Mammary epithelial cell (primary cell): ENCODE measurements around the gene ZNF805.

Experiments
- EZH2 ChIP-seq: IDR thresholded peaks from 2 replicates; pipeline ENCODE4 v1.6.1; 2012; ENCODE audit warnings: low read length, inconsistent platforms, borderline replicate concordance
- TF ChIP-seq, protein P1 (sequence below), 2 donors: IDR thresholded peaks in 1 of 2; conservative IDR thresholded peaks in 1 of 2; 2 replicates each; pipeline ENCODE4 v1.5.1; 2011 to 2012; ENCODE audit warnings: inconsistent platforms in 2 of 2, low read length in 2 of 2, mild to moderate bottlenecking in 2 of 2, control low read depth in 1 of 2, low read depth in 1 of 2; ENCODE audit not compliant: insufficient read depth in 1 of 2; ENCODE audit errors: extremely low read depth in 1 of 2

DNA sequence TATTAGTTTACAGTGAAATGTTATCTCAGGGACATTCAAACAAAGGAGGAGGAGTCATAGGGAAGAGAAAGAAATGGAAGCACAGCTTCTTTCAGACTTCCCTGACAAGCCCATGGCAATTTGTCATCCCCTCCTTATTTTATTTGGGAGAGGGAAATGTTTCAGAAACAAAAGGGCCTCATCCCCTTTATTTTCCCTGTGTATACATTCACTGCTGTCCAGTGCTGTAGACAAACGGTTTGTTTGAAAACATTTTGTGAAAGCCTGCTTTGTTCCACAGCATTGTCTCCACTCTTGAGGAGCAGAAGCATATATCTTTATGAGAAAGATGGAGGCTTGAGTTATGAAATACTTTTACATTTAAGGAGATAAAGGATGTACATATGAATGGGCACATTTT is 52.1 kb downstream of the ZNF805 start:
- TF ChIP-seq, protein P1, sequence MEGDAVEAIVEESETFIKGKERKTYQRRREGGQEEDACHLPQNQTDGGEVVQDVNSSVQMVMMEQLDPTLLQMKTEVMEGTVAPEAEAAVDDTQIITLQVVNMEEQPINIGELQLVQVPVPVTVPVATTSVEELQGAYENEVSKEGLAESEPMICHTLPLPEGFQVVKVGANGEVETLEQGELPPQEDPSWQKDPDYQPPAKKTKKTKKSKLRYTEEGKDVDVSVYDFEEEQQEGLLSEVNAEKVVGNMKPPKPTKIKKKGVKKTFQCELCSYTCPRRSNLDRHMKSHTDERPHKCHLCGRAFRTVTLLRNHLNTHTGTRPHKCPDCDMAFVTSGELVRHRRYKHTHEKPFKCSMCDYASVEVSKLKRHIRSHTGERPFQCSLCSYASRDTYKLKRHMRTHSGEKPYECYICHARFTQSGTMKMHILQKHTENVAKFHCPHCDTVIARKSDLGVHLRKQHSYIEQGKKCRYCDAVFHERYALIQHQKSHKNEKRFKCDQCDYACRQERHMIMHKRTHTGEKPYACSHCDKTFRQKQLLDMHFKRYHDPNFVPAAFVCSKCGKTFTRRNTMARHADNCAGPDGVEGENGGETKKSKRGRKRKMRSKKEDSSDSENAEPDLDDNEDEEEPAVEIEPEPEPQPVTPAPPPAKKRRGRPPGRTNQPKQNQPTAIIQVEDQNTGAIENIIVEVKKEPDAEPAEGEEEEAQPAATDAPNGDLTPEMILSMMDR (conservative IDR thresholded peaks at IDR 0.05 in 1 of 2, IDR thresholded peaks at IDR 0.05 in 1 of 2; ENCODE audit: extremely low read depth in 1 of 2, insufficient read depth in 1 of 2, low read depth in 1 of 2, low read length in 2 of 2): no peak
- TF ChIP-seq EZH2: no peak
